SK-N-SH (cell line): ENCODE results near the gene NEURL1. TPM values are rescaled to one million over a fixed set of nuclear protein-coding genes. Genes with fewer than 3 reads are reported as not detected.
A peak's percentile ranks its signal among the peaks of the same experiment; 100 is the strongest.

Experiments
- CTCF ChIA-PET: fragments of 300-600, 350-600 bp; formaldehyde crosslinking; extraction: SDS; loops from one replicate; lab custom pipeline; 2021; lab: Yijun Ruan, JAX
- POLR2A ChIA-PET: fragments of 350-600 bp; sonication (Branson Sonifier 250); formaldehyde crosslinking; extraction: SDS; loops from one replicate; lab custom pipeline; 2020; ENCODE audit warnings: antibody characterized with exemption, inconsistent platforms; lab: Yijun Ruan, JAX
- DNase-seq: peaks from one replicate; pipeline ENCODE4 v3.0.0; 2012
- H2AFZ ChIP-seq: fragments of 200-600 bp; sonication (generic); 2 replicates; pipeline ENCODE4 v1.8.1; 2016; ENCODE audit warnings: antibody characterized with exemption, mild to moderate bottlenecking, low read depth
- H3F3A ChIP-seq: fragments of 200-600 bp; sonication (generic); replicated peaks from 2 replicates; pipeline ENCODE3; 2016; ENCODE audit warnings: antibody characterized with exemption, mild to moderate bottlenecking; ENCODE audit not compliant: insufficient read depth
- H3K27ac ChIP-seq, 2 experiments: fragments of 200-500 bp in 1 of 2; fragments of 200-600 bp in 1 of 2; sonication (Bioruptor generic) in 1 of 2; sonication (generic), shearing (Covaris generic) in 1 of 2; 2 replicates each; pipeline versions ENCODE4 v1.5.1 to v1.6.1; 2014 to 2016; ENCODE audit warnings: low read depth in 2 of 2, inconsistent platforms in 1 of 2, low read length in 1 of 2, mild to moderate bottlenecking in 1 of 2, mixed read lengths in 1 of 2
- H3K27me3 ChIP-seq: fragments of 200-600 bp; sonication (generic), shearing (Covaris generic); 2 replicates; pipeline ENCODE4 v1.6.1; 2016; ENCODE audit warnings: mixed run types; ENCODE audit not compliant: insufficient read depth
- H3K36me3 ChIP-seq, 2 experiments: fragments of 200-500 bp in 1 of 2; fragments of 200-600 bp in 1 of 2; sonication (Bioruptor generic) in 1 of 2; sonication (generic) in 1 of 2; replicated peaks in 1 of 2; 2 replicates each; pipeline versions ENCODE3 to v1.5.1; 2014 to 2016; ENCODE audit warnings: low read length in 1 of 2, mild to moderate bottlenecking in 1 of 2; ENCODE audit not compliant: insufficient read depth in 2 of 2, control insufficient read depth in 1 of 2
- H3K4me1 ChIP-seq, 2 experiments: fragments of 200-500 bp in 1 of 2; fragments of 200-600 bp in 1 of 2; sonication (Bioruptor generic) in 1 of 2; sonication (generic), shearing (Covaris generic) in 1 of 2; 2 replicates each; pipeline versions ENCODE4 v1.5.1 to v1.6.1; 2014 to 2016; ENCODE audit warnings: low read depth in 1 of 2, low read length in 1 of 2, mixed run types in 1 of 2; ENCODE audit not compliant: insufficient read depth in 2 of 2, control insufficient read depth in 1 of 2
- H3K4me2 ChIP-seq: fragments of 200-600 bp; sonication (generic), shearing (Covaris generic); 2 replicates; pipeline ENCODE4 v1.6.1; 2017; ENCODE audit warnings: mixed run types
- H3K4me3 ChIP-seq, 2 experiments: fragments of 200-500 bp in 1 of 2; fragments of 200-600 bp in 1 of 2; sonication (Bioruptor generic) in 1 of 2; sonication (generic), shearing (Covaris generic) in 1 of 2; 2 replicates each; pipeline versions ENCODE4 v1.5.1 to v1.8.1; 2014 to 2016; ENCODE audit warnings: low read depth in 2 of 2, inconsistent platforms in 1 of 2, low read length in 1 of 2, mild to moderate bottlenecking in 1 of 2, mixed read lengths in 1 of 2, moderate library complexity in 1 of 2
- H3K79me2 ChIP-seq: fragments of 200-600 bp; sonication (generic); 2 replicates; pipeline ENCODE4 v1.8.1; 2017; ENCODE audit warnings: mild to moderate bottlenecking; ENCODE audit not compliant: insufficient read depth
- H3K9ac ChIP-seq: fragments of 200-600 bp; sonication (generic); 2 replicates; pipeline ENCODE4 v1.6.1; 2017; ENCODE audit warnings: mixed run types
- H3K9me2 ChIP-seq: fragments of 200-600 bp; sonication (generic); 2 replicates; pipeline ENCODE4 v1.6.1; 2017; ENCODE audit warnings: mixed run types
- H3K9me3 ChIP-seq: fragments of 200-600 bp; sonication (generic); 2 replicates; pipeline ENCODE4 v1.6.1; 2017; ENCODE audit warnings: mixed run types, mild to moderate bottlenecking, moderate library complexity
- H4K20me1 ChIP-seq: fragments of 200-600 bp; sonication (generic); 2 replicates; pipeline ENCODE4 v1.6.1; 2017; ENCODE audit warnings: mild to moderate bottlenecking, mixed run types; ENCODE audit not compliant: insufficient read depth
- CHD2 ChIP-seq: fragments of 150-350 bp; IDR thresholded peaks from 2 replicates; pipeline ENCODE4 v1.6.1; 2018; ENCODE audit warnings: low read length; ENCODE audit not compliant: partially characterized antibody
- ELF1 ChIP-seq: IDR thresholded peaks from 2 replicates; pipeline ENCODE4 v1.4.0; 2012
- EP300 ChIP-seq, 2 experiments: IDR thresholded peaks; 2 replicates each; pipeline versions ENCODE4 v1.4.0 to v1.6.1; 2012; ENCODE audit warnings: borderline replicate concordance in 1 of 2, low read depth in 1 of 2, low read length in 1 of 2
- EZH2phosphoT487 ChIP-seq: fragments of 200-600 bp; sonication (generic); IDR thresholded peaks from 2 replicates; pipeline ENCODE4 v1.6.1; 2017; ENCODE audit warnings: low read depth, mixed run types, mild to moderate bottlenecking, antibody characterized with exemption, moderate library complexity, borderline replicate concordance
- FOXM1 ChIP-seq: IDR thresholded peaks from 2 replicates; pipeline ENCODE4 v1.4.0; 2012; ENCODE audit warnings: low read depth, mild to moderate bottlenecking
- MXI1 ChIP-seq: IDR thresholded peaks from 2 replicates; pipeline ENCODE4 v1.6.1; 2012; ENCODE audit warnings: mild to moderate bottlenecking, low read depth, low read length, improper control_type of control experiment
- NFIC ChIP-seq: IDR thresholded peaks from 2 replicates; pipeline ENCODE4 v1.4.0; 2012; ENCODE audit warnings: borderline replicate concordance
- RCOR1 ChIP-seq: fragments of 150-350 bp; IDR thresholded peaks from 2 replicates; pipeline ENCODE4 v1.6.1; 2017; ENCODE audit warnings: antibody characterized with exemption, low read length
- RFX5 ChIP-seq: IDR thresholded peaks from 2 replicates; pipeline ENCODE4 v1.6.1; 2012; ENCODE audit warnings: mild to moderate bottlenecking, improper control_type of control experiment, low read length
- RXRA ChIP-seq: IDR thresholded peaks from 2 replicates; pipeline ENCODE4 v1.4.0; 2012; ENCODE audit warnings: low read depth, mild to moderate bottlenecking, borderline replicate concordance
- TCF12 ChIP-seq: IDR thresholded peaks from 2 replicates; pipeline ENCODE4 v1.4.0; 2012
- YY1 ChIP-seq: IDR thresholded peaks from 2 replicates; pipeline ENCODE4 v1.4.0; 2012; ENCODE audit warnings: low read depth, mild to moderate bottlenecking
- WGBS: methylation state at CpG from one replicate; pipeline ENCODE4 v1.1.6; 2017; ENCODE audit warnings: low lambda C conversion rate; 5-methylcytosine and 5-hydroxymethylcytosine counted together
- polyA plus RNA-seq, 3 experiments: library from polyadenylated mRNA; depleted of rRNA; stranded (reverse); fragments of >200 nt; gene quantifications; 2 replicates each; pipeline ENCODE4 v1.2.3, GENCODE V29; 2012
- TF ChIP-seq, protein P1 (sequence below): IDR thresholded peaks from 2 replicates; pipeline ENCODE4 v1.4.0; 2012; ENCODE audit warnings: low read depth, borderline replicate concordance
- TF ChIP-seq, protein P2 (sequence below): fragments of 150-350 bp; IDR thresholded peaks from 2 replicates; pipeline ENCODE4 v1.6.1; 2017; ENCODE audit warnings: antibody characterized with exemption, low read length, low read depth, borderline replicate concordance
- TF ChIP-seq, protein P3 (sequence below): IDR thresholded peaks from 2 replicates; pipeline ENCODE4 v1.4.0; 2012; ENCODE audit warnings: low read depth, borderline replicate concordance
- TF ChIP-seq, protein P4 (sequence below): IDR thresholded peaks from 2 replicates; pipeline ENCODE4 v1.6.1; 2012; ENCODE audit warnings: mild to moderate bottlenecking, low read depth, low read length, moderate library complexity
- TF ChIP-seq, protein P5 (sequence below): IDR thresholded peaks from 2 replicates; pipeline ENCODE4 v1.4.0; 2012; ENCODE audit warnings: low read depth
- TF ChIP-seq, protein P6 (sequence below): fragments of 150-350 bp; IDR thresholded peaks from 2 replicates; pipeline ENCODE4 v1.6.1; 2016; ENCODE audit warnings: mild to moderate bottlenecking, low read depth, low read length
- TF ChIP-seq, protein P7 (sequence below): fragments of 200-600 bp; sonication (generic); IDR thresholded peaks from 2 replicates; pipeline ENCODE4 v1.6.1; 2017; ENCODE audit warnings: antibody characterized with exemption, mild to moderate bottlenecking, moderate library complexity

Gene NEURL1
- polyA plus RNA-seq, 1 of the 3 experiments (the other 2 are of a cell fraction), result 0.05 TPM

DNA sequence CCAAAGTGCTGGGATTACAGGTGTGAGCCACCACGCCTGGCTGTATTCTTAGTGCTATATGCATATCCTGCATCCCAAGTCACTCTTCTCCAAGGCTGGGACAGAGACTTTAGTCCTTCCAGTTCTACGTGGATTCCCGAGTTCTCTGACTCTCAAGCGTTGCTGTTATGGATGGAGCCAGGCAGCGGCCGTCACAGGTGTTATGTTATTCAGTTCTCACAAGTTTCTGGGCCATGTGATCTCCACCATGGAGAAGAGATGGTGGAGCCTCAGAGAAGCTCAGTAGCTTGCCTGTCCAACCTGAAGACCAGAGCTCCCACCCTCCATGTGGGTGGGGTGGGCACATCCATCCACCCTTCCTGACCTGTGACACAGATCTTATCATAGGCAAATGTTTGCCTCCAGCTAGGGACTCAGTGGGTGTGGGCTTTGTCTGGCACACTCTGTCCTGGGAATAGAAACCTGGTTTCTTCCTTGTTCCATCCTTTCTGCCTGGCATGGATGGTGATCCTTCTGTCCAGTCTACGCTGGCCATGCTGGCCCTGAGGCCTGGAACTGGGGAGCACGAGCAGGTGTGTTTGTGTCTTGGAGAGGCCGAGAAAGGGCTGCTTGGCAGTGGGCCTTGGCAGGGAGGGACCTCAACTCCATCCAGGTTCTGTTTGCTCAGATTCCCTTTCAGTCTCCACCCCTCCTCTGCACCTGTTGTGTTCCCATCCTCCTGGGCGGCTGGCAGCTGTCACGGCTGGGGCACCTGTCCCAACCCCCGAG lies 55.3 kb downstream of the NEURL1 start:
- H3K9me3 ChIP-seq, result no peaks in the 10 kb centered on the region

More for the DNA sequence above, 55.3 kb downstream of the NEURL1 start:
- Histone ChIP-seq H3K4me3 (no peak overlapping the region), H3K4me1 (peaks cover 0 to 56% of the 10 kb centered on the region in 2 experiments; a peak in 1 of 4 replicates), H3K36me3 (no peaks in the 10 kb centered on the region), H4K20me1 (no peaks in the 10 kb centered on the region), H3K9me2 (no peaks in the 10 kb centered on the region), H2AFZ (no peak overlapping the region), H3K27ac (no peak overlapping the region), H3F3A (no peaks in the 10 kb centered on the region), H3K9ac (no peak overlapping the region), H3K4me2 (no peak overlapping the region), H3K79me2 (no peaks in the 10 kb centered on the region), H3K27me3 (no peaks in the 10 kb centered on the region; the same call in 1 of the 2 replicates)
- 74% methylated on average over 11 of the region's 12 CpGs for WGBS
- DNase-seq, result peak; percentile 5
- ChIA-PET POLR2A (no interaction called here), CTCF (no interaction called here)
- TF ChIP-seq, protein P1, sequence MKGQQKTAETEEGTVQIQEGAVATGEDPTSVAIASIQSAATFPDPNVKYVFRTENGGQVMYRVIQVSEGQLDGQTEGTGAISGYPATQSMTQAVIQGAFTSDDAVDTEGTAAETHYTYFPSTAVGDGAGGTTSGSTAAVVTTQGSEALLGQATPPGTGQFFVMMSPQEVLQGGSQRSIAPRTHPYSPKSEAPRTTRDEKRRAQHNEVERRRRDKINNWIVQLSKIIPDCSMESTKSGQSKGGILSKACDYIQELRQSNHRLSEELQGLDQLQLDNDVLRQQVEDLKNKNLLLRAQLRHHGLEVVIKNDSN, result no peak
- TF ChIP-seq, protein P2, sequence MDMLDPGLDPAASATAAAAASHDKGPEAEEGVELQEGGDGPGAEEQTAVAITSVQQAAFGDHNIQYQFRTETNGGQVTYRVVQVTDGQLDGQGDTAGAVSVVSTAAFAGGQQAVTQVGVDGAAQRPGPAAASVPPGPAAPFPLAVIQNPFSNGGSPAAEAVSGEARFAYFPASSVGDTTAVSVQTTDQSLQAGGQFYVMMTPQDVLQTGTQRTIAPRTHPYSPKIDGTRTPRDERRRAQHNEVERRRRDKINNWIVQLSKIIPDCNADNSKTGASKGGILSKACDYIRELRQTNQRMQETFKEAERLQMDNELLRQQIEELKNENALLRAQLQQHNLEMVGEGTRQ, result no peak
- TF ChIP-seq YY1 (no peak), TCF12 (no peak), RCOR1 (no peak), FOXM1 (no peak), CHD2 (no peak), MXI1 (no peak), EP300 (IDR thresholded peaks at IDR 0.05; ENCODE audit: borderline replicate concordance in 1 of 2, low read depth in 1 of 2, low read length in 1 of 2) (no peak), ELF1 (no peak), EZH2phosphoT487 (no peak), NFIC (no peak), RFX5 (no peak), RXRA (no peak)
- TF ChIP-seq, protein P3, sequence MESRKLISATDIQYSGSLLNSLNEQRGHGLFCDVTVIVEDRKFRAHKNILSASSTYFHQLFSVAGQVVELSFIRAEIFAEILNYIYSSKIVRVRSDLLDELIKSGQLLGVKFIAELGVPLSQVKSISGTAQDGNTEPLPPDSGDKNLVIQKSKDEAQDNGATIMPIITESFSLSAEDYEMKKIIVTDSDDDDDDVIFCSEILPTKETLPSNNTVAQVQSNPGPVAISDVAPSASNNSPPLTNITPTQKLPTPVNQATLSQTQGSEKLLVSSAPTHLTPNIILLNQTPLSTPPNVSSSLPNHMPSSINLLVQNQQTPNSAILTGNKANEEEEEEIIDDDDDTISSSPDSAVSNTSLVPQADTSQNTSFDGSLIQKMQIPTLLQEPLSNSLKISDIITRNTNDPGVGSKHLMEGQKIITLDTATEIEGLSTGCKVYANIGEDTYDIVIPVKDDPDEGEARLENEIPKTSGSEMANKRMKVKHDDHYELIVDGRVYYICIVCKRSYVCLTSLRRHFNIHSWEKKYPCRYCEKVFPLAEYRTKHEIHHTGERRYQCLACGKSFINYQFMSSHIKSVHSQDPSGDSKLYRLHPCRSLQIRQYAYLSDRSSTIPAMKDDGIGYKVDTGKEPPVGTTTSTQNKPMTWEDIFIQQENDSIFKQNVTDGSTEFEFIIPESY, result no peak
- TF ChIP-seq, protein P4, sequence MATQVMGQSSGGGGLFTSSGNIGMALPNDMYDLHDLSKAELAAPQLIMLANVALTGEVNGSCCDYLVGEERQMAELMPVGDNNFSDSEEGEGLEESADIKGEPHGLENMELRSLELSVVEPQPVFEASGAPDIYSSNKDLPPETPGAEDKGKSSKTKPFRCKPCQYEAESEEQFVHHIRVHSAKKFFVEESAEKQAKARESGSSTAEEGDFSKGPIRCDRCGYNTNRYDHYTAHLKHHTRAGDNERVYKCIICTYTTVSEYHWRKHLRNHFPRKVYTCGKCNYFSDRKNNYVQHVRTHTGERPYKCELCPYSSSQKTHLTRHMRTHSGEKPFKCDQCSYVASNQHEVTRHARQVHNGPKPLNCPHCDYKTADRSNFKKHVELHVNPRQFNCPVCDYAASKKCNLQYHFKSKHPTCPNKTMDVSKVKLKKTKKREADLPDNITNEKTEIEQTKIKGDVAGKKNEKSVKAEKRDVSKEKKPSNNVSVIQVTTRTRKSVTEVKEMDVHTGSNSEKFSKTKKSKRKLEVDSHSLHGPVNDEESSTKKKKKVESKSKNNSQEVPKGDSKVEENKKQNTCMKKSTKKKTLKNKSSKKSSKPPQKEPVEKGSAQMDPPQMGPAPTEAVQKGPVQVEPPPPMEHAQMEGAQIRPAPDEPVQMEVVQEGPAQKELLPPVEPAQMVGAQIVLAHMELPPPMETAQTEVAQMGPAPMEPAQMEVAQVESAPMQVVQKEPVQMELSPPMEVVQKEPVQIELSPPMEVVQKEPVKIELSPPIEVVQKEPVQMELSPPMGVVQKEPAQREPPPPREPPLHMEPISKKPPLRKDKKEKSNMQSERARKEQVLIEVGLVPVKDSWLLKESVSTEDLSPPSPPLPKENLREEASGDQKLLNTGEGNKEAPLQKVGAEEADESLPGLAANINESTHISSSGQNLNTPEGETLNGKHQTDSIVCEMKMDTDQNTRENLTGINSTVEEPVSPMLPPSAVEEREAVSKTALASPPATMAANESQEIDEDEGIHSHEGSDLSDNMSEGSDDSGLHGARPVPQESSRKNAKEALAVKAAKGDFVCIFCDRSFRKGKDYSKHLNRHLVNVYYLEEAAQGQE, result no peak
- TF ChIP-seq, protein P5, sequence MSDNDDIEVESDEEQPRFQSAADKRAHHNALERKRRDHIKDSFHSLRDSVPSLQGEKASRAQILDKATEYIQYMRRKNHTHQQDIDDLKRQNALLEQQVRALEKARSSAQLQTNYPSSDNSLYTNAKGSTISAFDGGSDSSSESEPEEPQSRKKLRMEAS, result no peak
- TF ChIP-seq, protein P6, sequence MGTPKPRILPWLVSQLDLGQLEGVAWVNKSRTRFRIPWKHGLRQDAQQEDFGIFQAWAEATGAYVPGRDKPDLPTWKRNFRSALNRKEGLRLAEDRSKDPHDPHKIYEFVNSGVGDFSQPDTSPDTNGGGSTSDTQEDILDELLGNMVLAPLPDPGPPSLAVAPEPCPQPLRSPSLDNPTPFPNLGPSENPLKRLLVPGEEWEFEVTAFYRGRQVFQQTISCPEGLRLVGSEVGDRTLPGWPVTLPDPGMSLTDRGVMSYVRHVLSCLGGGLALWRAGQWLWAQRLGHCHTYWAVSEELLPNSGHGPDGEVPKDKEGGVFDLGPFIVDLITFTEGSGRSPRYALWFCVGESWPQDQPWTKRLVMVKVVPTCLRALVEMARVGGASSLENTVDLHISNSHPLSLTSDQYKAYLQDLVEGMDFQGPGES, result no peak
- TF ChIP-seq, protein P7, sequence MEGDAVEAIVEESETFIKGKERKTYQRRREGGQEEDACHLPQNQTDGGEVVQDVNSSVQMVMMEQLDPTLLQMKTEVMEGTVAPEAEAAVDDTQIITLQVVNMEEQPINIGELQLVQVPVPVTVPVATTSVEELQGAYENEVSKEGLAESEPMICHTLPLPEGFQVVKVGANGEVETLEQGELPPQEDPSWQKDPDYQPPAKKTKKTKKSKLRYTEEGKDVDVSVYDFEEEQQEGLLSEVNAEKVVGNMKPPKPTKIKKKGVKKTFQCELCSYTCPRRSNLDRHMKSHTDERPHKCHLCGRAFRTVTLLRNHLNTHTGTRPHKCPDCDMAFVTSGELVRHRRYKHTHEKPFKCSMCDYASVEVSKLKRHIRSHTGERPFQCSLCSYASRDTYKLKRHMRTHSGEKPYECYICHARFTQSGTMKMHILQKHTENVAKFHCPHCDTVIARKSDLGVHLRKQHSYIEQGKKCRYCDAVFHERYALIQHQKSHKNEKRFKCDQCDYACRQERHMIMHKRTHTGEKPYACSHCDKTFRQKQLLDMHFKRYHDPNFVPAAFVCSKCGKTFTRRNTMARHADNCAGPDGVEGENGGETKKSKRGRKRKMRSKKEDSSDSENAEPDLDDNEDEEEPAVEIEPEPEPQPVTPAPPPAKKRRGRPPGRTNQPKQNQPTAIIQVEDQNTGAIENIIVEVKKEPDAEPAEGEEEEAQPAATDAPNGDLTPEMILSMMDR, result no peak
